ENCODE data around the gene RASAL1. TPM values are rescaled to one million over a fixed set of nuclear protein-coding genes. Genes with fewer than 3 reads are reported as not detected.

Gene RASAL1
- total RNA-seq, 2 donors from 2014 or later: 1.6 to 9.9 TPM

- Histone ChIP-seq H3K9me3 (no peaks in the 10 kb centered on the region), H3K4me3 (no peak overlapping the region), H3K27ac (no peak overlapping the region), H3K4me1 (replicated peaks) (peaks cover 12% of the 10 kb centered on the region), H3K36me3 (peaks cover 11 to 28% of the 10 kb centered on the region in 2 donors), H3K27me3 (replicated peaks; ENCODE audit: insufficient read depth) (no peaks in the 10 kb centered on the region)
- 88% methylated on average over 12 of the region's 12 CpGs for WGBS
- intact Hi-C loops (cut with DNase I): loop anchor here (5.0 kb wide), 1 partner anchor 110 kb away; no protein-coding TSS in a partner anchor
- TF ChIP-seq POLR2A (IDR thresholded peaks at IDR 0.05) (no peak), POLR2AphosphoS5 (IDR thresholded peaks at IDR 0.05) (no peak), CTCF (IDR thresholded peaks at IDR 0.05) (no peak)
- no peak for DNase-seq (ENCODE audit: low spot score)
Measured at GRCh38 chr12:113157218-113157859, 21.8 kb upstream of the RASAL1 start.

DNA sequence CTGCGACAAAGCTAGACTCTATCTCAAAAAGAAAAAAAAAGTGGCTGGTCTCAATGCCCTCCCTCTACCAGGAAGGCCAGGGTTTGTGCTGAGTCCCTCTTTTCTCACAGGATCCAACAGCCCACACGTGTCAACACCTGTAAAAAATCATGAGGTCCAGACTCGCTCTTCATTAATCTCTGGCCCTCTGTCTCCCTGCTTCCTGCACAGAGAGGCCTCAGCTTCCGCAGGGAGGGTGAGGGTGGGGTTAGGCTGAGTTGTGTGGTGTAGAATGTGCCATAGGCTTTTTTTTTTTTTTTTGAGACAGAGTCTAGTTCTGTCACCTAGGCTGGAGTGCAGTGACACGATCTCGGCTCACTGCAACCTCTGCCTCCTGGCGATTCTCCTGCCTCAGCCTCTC lies 20.1 kb upstream of the RASAL1 start:
- no peak overlapping the region for H3K27ac ChIP-seq
- peaks cover 12% of the 10 kb centered on the region for H3K4me1 ChIP-seq (replicated peaks)
- 48% methylated on average over 7 of the region's 7 CpGs for WGBS
- H3K27me3 ChIP-seq (replicated peaks; ENCODE audit: insufficient read depth): peaks cover 5% of the 10 kb centered on the region
- H3K36me3 ChIP-seq: peaks cover 11 to 22% of the 10 kb centered on the region in 2 donors
- H3K9me3 ChIP-seq: no peaks in the 10 kb centered on the region
- H3K4me3 ChIP-seq: no peak overlapping the region
- DNase-seq (ENCODE audit: low spot score): no peak
- intact Hi-C loops (cut with DNase I): loop anchor here (5.0 kb wide), 1 partner anchor 108 kb away; no protein-coding TSS in a partner anchor
- no peak for TF ChIP-seq CTCF (IDR thresholded peaks at IDR 0.05)
- no peak for TF ChIP-seq POLR2A (IDR thresholded peaks at IDR 0.05)
- TF ChIP-seq POLR2AphosphoS5 (IDR thresholded peaks at IDR 0.05): no peak

DNA sequence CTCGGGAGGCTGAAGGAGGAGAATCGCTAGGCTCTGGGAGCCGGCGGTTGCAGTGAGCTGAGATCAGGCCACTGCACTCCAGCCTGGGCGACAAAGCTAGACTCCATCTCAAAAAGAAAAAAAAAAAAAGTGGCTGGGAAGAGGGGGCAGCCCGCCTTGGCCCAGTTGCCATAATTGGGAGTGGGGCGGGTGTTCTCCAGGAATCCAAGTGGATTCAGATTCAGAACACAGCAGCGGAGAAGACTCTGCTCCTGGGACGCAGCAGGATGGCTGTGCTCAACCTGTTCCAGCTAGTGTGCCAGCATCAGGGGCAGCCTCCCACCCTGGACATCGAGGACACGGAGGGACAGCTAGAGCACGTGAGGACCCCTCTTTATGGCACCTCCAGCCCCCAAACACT lies 19.5 kb upstream of the RASAL1 start:
- H3K27ac ChIP-seq: no peak overlapping the region
- DNase-seq (ENCODE audit: low spot score): no peak
- H3K36me3 ChIP-seq: peaks cover 9 to 16% of the 10 kb centered on the region in 2 donors
- H3K9me3 ChIP-seq: no peaks in the 10 kb centered on the region
- peaks cover 12% of the 10 kb centered on the region for H3K4me1 ChIP-seq (replicated peaks)
- no peak overlapping the region for H3K4me3 ChIP-seq
- intact Hi-C loops (cut with DNase I): loop anchor here (5.0 kb wide), 1 partner anchor 108 kb away; no protein-coding TSS in a partner anchor
- peaks cover 9% of the 10 kb centered on the region for H3K27me3 ChIP-seq (replicated peaks; ENCODE audit: insufficient read depth)
- TF ChIP-seq CTCF (IDR thresholded peaks at IDR 0.05) (no peak), POLR2AphosphoS5 (IDR thresholded peaks at IDR 0.05) (no peak), POLR2A (IDR thresholded peaks at IDR 0.05) (no peak)
- 73% methylated on average over 12 of the region's 12 CpGs for WGBS

- no peaks in the 10 kb centered on the region for H3K9me3 ChIP-seq
- DNase-seq (ENCODE audit: low spot score): no peak
- H3K27ac ChIP-seq: no peak overlapping the region
- WGBS: 3% methylated on average over 39 of the region's 51 CpGs
- no peak for TF ChIP-seq POLR2AphosphoS5 (IDR thresholded peaks at IDR 0.05)
- TF ChIP-seq POLR2A (IDR thresholded peaks at IDR 0.05): no peak
- no peak for TF ChIP-seq CTCF (IDR thresholded peaks at IDR 0.05)
- H3K4me3 ChIP-seq: no peak overlapping the region
- intact Hi-C loops (cut with DNase I): no loop called here
- H3K4me1 ChIP-seq (replicated peaks): peaks cover 12% of the 10 kb centered on the region
- peaks cover 6 to 16% of the 10 kb centered on the region in 2 donors for H3K36me3 ChIP-seq
- H3K27me3 ChIP-seq (replicated peaks; ENCODE audit: insufficient read depth): peaks cover 10% of the 10 kb centered on the region
Measured at GRCh38 chr12:113154351-113154973, 18.9 kb upstream of the RASAL1 start.
